Activated T-cell treated with anti-CD3 and anti-CD28 coated beads, Interleukin-2, amount 50 U/mL, for 72 hours (primary cell): ENCODE measurements around the gene PGAP6. TPM values are rescaled to one million over a fixed set of nuclear protein-coding genes. Genes with fewer than 3 reads are reported as not detected.

Experiments used
- ATAC-seq, 2 donors: fragments of 150-1000 bp; cut with Tn5 transposase; replicated peaks in 1 of 2; 2 replicates each; pipeline ENCODE4 v1.10.0; 2021; ENCODE audit warnings: moderate library complexity in 2 of 2, mild to moderate bottlenecking in 1 of 2
- DNase-seq, 2 donors: peaks; one replicate each; pipeline ENCODE4 v3.0.0; 2021 to 2022; ENCODE audit warnings: mixed read lengths in 1 of 2
- H3K27ac Mint-ChIP-seq: one replicate; pipeline ENCODE4 v1.8.0; 2022; ENCODE audit warnings: mild to moderate bottlenecking, moderate library complexity, mixed read lengths
- H3K27me3 Mint-ChIP-seq: one replicate; pipeline ENCODE4 v1.8.0; 2022; ENCODE audit warnings: low read depth, mixed read lengths
- H3K36me3 Mint-ChIP-seq, 2 donors: one replicate each; pipeline ENCODE4 v1.8.0; 2022; ENCODE audit warnings: mixed read lengths in 2 of 2, mild to moderate bottlenecking in 1 of 2; ENCODE audit not compliant: insufficient read depth in 2 of 2
- H3K4me1 Mint-ChIP-seq: one replicate; pipeline ENCODE4 v1.8.0; 2022; ENCODE audit warnings: low read depth, mixed read lengths
- H3K4me3 Mint-ChIP-seq, 2 donors: one replicate each; pipeline ENCODE4 v1.8.0; 2022; ENCODE audit warnings: mild to moderate bottlenecking in 2 of 2, mixed read lengths in 2 of 2, moderate library complexity in 2 of 2
- H3K9me3 Mint-ChIP-seq, 2 donors: one replicate each; pipeline ENCODE4 v1.8.0; 2022; ENCODE audit warnings: mixed read lengths in 2 of 2
- total RNA-seq, 2 donors: library from RNA; stranded (reverse); gene quantifications; one replicate each; pipeline ENCODE4 v1.2.3, GENCODE V29; 2022

PGAP6 gene
- total RNA-seq, 2 donors from 2014 or later, result 29.7 to 39.7 TPM

DNA sequence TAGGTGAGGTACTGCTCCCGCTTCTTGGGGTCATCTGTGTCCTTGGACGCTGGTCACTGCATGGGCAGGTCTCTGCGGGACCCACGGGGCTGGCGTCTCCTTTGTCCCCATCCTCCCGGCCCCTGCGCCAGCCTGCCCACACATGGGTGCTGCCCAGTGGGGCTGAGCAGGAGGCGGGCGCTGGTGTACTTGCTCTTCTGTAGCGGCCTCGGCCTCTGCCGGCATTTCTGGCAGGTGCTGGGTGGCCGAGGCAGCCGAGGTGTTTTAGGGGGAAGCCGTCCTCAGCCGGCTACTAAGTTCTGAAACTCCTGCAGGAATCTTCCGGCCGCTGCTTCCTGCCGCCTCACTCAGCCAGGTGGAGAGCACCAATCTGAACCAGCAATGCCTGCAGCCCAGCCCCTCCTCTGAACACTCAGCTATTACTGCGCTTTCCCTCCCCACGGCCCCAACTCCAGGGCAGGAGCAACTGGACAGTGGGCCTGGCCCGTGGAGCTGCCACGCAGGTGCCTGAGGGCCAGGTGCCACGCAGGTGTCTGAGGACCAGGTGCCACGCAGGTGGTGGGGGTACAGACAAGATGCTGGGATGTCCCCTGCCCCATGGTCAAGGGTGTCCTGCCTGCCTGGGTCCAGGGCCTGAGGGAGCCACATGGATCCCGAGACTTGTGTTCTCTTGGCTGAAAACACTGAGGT lies 29.9 kb upstream of the PGAP6 start:
- H3K4me3 Mint-ChIP-seq, result no peak overlapping the region
- H3K27me3 Mint-ChIP-seq, result no peaks in the 10 kb centered on the region
- DNase-seq, result no peak
- no peak overlapping the region for H3K27ac Mint-ChIP-seq
- H3K36me3 Mint-ChIP-seq, result no peaks in the 10 kb centered on the region
- no peak for ATAC-seq
- H3K4me1 Mint-ChIP-seq, result no peaks in the 10 kb centered on the region
- no peaks in the 10 kb centered on the region for H3K9me3 Mint-ChIP-seq

DNA sequence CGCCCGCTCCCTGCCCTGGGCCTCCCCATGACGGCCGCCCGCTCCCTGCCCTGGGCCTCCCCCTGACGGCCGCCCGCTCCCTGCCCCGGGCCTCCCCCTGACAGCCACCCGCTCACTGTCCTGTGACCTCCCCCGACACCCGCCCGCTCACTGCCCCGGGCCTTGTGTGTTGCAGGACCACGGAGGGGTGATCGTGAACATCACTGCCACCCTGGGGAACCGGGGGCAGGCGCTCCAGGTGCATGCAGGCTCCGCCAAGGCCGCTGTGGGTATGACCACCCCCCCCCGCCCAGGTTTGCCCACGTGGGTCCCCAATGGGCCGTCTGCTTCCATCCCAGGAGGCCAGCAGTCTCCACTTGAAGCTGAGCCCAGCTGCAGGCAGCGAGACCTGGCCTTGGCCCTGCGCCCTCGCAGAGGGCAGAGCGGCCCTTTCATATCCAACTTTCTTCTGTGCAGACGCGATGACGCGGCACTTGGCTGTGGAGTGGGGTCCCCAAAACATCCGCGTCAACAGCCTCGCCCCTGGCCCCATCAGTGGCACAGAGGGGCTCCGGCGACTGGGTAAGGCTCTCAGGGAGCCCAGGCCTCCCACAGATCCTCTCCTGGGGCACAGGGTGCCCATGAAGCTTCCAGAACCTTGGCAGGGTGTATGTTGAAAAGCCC lies 28.9 kb upstream of the PGAP6 start:
- no peaks in the 10 kb centered on the region for H3K9me3 Mint-ChIP-seq
- no peak for ATAC-seq

DNA sequence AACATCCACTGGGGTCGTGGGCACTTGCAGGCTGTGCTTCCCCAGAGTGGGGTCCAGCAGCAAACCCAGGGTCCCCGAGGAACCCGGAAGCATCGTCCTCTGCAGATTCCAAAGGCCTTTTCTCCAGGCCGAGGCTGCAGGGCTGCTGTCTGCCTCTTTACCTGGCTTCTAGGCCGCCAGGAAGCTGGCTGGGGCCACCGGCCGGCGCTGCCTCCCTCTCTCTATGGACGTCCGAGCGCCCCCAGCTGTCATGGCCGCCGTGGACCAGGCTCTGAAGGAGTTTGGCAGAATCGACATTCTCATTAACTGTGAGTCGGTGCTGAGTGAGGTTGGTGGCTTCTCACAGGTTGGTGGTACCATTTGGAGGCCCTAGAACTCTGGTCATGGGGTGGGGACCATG lies 25.5 kb upstream of the PGAP6 start:
- Mint-ChIP-seq H3K36me3 (no peaks in the 10 kb centered on the region), H3K27ac (no peak overlapping the region), H3K27me3 (no peaks in the 10 kb centered on the region), H3K9me3 (no peaks in the 10 kb centered on the region), H3K4me3 (no peak overlapping the region), H3K4me1 (peaks cover 5% of the 10 kb centered on the region)
- no peak for DNase-seq
- no peak for ATAC-seq

More for the DNA sequence above, 28.9 kb upstream of the PGAP6 start:
- Mint-ChIP-seq H3K36me3 (no peaks in the 10 kb centered on the region), H3K4me3 (no peak overlapping the region), H3K4me1 (no peaks in the 10 kb centered on the region), H3K27ac (no peak overlapping the region), H3K27me3 (no peaks in the 10 kb centered on the region)
- no peak for DNase-seq

DNA sequence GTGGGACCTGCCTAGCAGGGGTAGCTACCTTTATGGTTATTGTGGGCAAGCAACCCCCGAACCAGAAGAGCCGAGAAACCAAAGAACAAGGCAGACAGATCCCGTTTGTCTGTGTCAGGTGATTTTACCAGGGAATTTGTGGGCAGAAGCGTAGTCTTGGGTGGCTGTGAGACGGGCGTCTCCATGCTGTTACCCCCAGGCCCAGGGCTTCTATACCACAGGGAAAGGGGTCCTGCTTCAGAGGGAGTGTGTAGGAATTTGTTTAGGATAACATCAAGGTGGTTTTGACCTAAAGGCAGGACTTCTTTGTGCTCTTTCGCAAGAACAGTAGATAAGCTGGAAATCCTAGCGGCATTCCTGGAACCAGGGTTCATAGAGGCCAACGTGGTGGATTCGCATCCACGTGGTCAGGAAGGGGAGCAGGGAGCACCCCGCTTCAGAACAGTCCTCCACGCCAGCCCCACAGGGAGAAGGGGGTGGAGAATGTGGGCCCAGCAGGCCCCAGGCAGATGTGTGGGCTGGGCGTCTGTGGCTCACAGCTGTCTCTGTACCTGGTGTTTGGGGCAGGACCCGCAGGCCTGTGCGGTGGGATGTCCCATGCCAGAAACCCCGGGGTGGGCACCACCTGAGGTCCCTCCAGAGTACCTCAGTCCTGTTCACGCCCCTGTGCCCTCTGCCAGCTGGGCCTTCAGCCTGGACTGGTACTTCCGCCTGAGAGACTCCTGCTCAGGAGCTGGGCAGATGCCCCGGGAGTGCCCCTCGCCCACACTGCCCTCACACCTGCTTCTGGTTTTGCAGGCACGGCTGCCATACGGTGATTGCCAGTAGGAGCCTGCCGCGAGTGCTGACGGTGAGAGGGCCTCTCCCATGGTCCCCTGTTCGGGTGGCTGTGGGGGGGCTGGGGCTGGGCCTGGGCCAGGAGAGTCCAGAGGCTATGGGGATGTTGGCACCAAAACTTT lies 24.0 kb upstream of the PGAP6 start:
- Mint-ChIP-seq H3K4me3 (no peak overlapping the region), H3K36me3 (no peaks in the 10 kb centered on the region), H3K4me1 (peaks cover 8% of the 10 kb centered on the region), H3K9me3 (no peaks in the 10 kb centered on the region), H3K27me3 (no peaks in the 10 kb centered on the region), H3K27ac (no peak overlapping the region)
- DNase-seq (no peak), ATAC-seq (no peak)

- ATAC-seq (no peak), DNase-seq (no peak)
- H3K4me3 Mint-ChIP-seq, result no peak overlapping the region
- no peak overlapping the region for H3K27ac Mint-ChIP-seq
- H3K27me3 Mint-ChIP-seq, result no peaks in the 10 kb centered on the region
- peaks cover 16% of the 10 kb centered on the region for H3K4me1 Mint-ChIP-seq
- no peaks in the 10 kb centered on the region for H3K9me3 Mint-ChIP-seq
- H3K36me3 Mint-ChIP-seq, result no peaks in the 10 kb centered on the region
These were observed 23.3 kb upstream of the PGAP6 start for GRCh38 chr16:404971-405486.

- no peaks in the 10 kb centered on the region for H3K9me3 Mint-ChIP-seq
- peak; percentile 95 to 97 for DNase-seq
- ATAC-seq, result peak; percentile 85 to 89
- H3K27me3 Mint-ChIP-seq, result no peaks in the 10 kb centered on the region
- peaks cover 19% of the 10 kb centered on the region for H3K4me1 Mint-ChIP-seq
- peak within 1 kb of the TSS; percentile 91 for H3K27ac Mint-ChIP-seq
- no peaks in the 10 kb centered on the region for H3K36me3 Mint-ChIP-seq
- H3K4me3 Mint-ChIP-seq, result peak within 1 kb of the TSS; percentile 90 to 95
These were observed 19.9 kb upstream of the PGAP6 start, which contains the start of gene DECR2 for GRCh38 chr16:401468-402348. DECR2 (plus strand) TSS chr16:401885; CDS start chr16:401964, 79 bp downstream.

- no peaks in the 10 kb centered on the region for H3K27me3 Mint-ChIP-seq
- no peak overlapping the region for H3K27ac Mint-ChIP-seq
- no peak for DNase-seq
- peaks cover 28% of the 10 kb centered on the region for H3K4me1 Mint-ChIP-seq
- H3K4me3 Mint-ChIP-seq, result peak overlapping the region; percentile 90 to 95
- no peaks in the 10 kb centered on the region for H3K9me3 Mint-ChIP-seq
- no peak for ATAC-seq
- no peaks in the 10 kb centered on the region for H3K36me3 Mint-ChIP-seq
These were observed 18.3 kb upstream of the PGAP6 start for GRCh38 chr16:400061-400591.

- DNase-seq (no peak), ATAC-seq (no peak)
- Mint-ChIP-seq H3K27ac (no peak overlapping the region), H3K4me3 (peak overlapping the region in 1 of 2 donors; percentile 90), H3K36me3 (no peaks in the 10 kb centered on the region), H3K27me3 (no peaks in the 10 kb centered on the region), H3K9me3 (no peaks in the 10 kb centered on the region), H3K4me1 (peaks cover 28% of the 10 kb centered on the region)
These were observed 17.7 kb upstream of the PGAP6 start for GRCh38 chr16:399340-400019.

DNA sequence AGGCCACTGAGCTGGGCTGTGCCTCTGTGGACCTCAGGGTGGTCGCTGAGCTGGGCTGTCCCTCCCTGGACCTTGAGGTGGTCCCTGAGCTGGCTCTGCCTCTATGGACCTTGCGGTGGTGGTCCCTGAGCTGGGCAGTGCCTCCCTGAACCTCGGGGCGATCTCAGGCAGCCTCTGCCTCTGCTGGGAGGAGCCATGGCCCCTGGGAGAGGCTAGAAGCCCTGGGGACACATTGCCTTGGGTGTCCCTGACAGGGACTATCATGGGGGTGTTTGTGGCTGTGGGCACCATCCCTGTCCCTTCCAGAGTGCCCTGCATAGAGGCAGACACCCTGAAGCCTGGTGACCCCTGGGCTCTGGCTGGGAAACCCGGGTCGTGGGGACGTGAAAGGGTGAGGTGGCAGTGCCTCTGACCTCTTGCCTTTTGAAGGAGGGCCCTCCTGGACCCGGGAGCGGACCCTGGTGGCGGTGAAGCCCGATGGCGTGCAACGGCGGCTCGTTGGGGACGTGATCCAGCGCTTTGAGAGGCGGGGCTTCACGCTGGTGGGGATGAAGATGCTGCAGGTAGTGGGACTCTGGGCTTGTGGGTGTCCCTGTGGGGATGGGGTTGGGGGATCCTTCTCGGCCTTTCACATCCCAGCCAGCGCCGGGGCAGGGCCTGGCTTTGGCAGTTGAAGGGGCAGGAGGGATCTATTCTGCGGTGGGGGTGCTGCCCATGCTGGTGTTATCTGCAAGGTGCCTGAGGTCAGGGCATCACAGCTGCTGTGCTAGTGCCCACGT lies 17.0 kb upstream of the PGAP6 start:
- ATAC-seq (no peak), DNase-seq (no peak)
- Mint-ChIP-seq H3K27me3 (no peaks in the 10 kb centered on the region), H3K9me3 (no peaks in the 10 kb centered on the region), H3K4me1 (peaks cover 28% of the 10 kb centered on the region), H3K36me3 (no peaks in the 10 kb centered on the region), H3K4me3 (peak overlapping the region; percentile 41 to 76), H3K27ac (no peak overlapping the region)

GRCh38 chr16:397736-398332 lies 16.1 kb upstream of the PGAP6 start:
- DNase-seq, result peak; percentile 38 to 45

More at GRCh38 chr16:397736-398332, 16.1 kb upstream of the PGAP6 start:
- Mint-ChIP-seq H3K4me1 (peaks cover 30% of the 10 kb centered on the region), H3K36me3 (no peaks in the 10 kb centered on the region), H3K27me3 (no peaks in the 10 kb centered on the region), H3K9me3 (no peaks in the 10 kb centered on the region), H3K4me3 (peak overlapping the region; percentile 41 to 76), H3K27ac (no peak overlapping the region)
- no peak for ATAC-seq
